ENCODE results near the gene AGAP2.
"Not testable (repeated sequence)": the region's sequence is repeated elsewhere in the genome, so short reads cannot be mapped to it uniquely, and the experiment has no call there.

AGAP2 gene

GRCh38 chr12:57738661-57739237 is at the start of gene AGAP2:
Gene AGAP2 (minus strand): TSS chr12:57738742. CDS start chr12:57738246, 496 bp downstream.
- no peak for DNase-seq

DNA sequence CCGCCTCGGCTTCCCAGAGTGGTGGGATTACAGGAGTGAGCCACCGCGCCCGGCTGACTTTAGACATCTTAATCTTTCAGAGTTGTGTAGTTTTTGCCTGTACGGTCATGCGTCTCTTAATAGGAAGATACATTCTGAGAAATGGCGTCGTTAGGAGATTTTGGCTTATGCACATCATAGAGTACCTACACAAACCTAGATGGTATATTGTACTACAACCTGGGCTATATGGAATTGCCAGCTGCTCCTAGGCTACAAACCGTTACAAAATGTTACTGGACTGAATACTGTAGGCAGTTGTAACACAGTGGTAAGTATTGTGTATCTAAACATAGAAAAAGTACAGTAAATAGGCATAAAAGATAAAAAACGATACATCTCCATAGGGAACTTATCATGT is 45.3 kb upstream of the AGAP2 start:
- no peak for DNase-seq

- DNase-seq: no peak
Measured at GRCh38 chr12:57783466-57783801, 44.9 kb upstream of the AGAP2 start.

DNA sequence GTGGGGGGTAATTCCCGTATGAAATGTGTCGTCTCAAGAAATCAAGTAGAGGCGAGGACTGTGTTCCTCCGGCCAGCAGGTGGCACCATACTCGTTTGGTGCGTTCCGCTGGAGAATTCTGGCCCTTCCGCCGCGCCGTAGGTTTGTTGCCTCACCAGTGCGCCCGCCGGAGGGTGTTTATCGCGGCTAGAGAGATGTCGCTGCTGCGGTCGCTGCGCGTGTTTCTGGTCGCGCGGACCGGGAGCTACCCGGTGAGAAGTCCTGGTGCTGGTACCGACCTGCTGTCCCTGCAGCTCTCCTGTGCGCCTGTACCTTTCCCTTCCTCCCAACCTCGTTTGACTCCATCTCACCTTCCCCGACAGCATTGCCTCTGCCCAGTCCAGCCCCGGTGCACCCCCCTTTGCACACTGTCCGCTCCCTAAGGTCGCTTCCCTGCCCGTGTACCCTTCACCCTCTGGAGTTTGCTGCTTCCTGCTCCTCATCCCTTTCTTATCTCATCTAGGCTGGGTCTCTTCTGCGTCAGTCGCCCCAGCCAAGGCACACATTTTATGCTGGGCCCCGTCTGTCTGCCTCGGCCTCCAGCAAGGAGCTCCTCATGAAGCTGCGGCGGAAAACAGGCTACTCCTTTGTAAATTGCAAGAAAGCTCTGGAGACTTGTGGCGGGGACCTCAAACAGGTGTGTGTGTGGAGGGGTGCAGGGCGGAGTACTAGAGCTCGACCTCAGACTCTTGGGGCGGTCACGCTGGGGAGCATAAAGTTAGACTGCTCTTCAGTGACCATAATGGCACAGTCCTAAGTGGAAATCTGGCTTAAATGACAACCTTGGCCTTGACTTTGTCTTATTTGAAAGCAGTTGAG is 44.3 kb upstream of the AGAP2 start, which contains the start of gene TSFM:
Gene TSFM (plus strand): TSS at position 180 of the 858 bp plus-strand sequence. CDS start 15 bp downstream, at position 195.
- DNase-seq: peak; percentile 80

- DNase-seq: no peak
Measured at GRCh38 chr12:57782243-57782607, 43.7 kb upstream of the AGAP2 start.

DNA sequence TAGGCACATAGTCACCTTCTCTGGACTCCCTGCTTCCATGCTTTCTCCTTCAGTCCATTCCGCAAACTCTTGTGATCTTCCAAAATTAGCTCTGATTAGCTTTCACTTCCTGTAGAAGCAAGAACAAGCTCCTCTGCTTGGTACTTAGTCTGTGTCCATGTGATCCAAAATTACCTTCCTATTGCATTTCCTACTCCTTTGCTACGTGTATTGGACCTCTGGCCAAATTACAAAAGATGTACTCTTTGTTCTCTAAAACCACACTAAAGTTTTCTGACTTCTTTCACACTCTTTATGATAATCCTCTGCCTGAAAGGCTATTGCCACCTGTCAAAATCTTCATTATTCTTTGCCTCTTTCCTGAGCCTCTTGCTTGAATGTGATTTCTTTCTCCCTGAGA is 43.3 kb upstream of the AGAP2 start:
- no peak for DNase-seq

GRCh38 chr12:57781244-57781643 is 42.7 kb upstream of the AGAP2 start:
- no peak for DNase-seq

DNA sequence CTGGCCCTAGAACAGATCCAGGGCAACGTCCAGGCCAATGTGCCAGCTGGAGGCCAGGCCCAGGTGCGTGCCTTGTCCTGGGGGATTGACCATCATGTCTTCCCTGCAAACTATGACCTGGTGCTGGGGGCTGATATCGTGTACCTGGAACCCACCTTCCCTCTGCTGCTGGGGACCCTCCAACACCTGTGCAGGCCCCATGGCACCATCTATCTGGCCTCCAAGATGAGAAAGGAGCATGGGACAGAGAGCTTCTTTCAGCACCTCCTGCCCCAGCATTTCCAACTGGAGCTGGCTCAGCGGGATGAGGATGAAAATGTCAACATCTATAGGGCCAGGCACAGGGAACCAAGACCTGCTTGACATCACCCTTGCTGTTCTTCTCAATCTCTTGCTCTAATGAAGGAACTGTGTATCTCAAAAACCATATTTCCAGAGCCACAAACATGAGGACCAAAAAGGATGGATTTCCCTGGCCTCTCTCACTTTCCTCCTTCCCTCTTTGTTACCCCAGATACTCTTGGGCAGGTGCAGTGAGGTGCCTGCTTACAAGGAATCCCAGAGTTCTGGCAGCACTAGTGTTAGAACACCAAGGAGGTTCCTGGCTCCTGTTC is 41.8 kb upstream of the AGAP2 start:
- no peak for DNase-seq

DNA sequence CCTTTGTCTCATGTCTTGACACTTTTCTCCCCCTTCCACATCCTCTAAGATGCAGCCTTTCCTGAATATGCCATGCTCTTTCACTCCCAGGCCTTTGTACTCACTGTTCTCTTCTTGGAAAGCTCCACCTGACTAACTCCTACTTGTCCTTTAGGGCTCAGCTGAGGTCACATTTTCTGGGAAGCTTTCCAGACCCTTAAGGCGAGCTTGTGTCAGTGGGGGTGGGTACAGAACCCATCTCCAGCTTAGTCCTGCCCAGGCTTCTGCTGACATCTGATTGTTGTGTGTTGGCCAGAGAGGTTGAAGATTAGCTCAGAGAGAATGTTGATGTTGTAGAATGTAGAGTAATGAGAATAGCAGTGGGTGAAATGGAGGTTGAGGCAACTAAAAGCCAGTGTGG is 41.2 kb upstream of the AGAP2 start:
- no peak for DNase-seq

GRCh38 chr12:57777911-57778310 is 39.4 kb upstream of the AGAP2 start:
- no peak for DNase-seq

DNA sequence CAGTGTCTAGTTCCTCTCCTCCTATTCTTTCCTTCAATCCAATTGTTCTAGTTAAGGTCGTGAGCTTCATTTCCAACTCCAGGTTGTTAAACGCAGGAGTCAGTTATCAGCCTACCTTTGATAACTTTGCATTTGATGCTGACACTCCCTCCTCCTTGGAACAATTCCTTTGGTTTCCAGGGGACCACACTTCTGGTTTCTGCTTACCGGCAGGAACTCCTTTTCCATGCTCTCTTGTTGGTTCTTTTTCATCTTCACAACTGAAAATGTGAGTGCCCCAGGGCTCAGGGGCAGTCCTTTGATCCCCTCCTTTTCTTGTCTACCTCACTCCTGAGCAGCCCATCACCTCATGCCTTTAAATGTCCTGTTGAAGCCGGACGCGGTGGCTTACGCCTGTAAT is 38.8 kb upstream of the AGAP2 start:
- no peak for DNase-seq

- DNase-seq: no peak
Measured at GRCh38 chr12:57776247-57776587, 37.7 kb upstream of the AGAP2 start.

DNA sequence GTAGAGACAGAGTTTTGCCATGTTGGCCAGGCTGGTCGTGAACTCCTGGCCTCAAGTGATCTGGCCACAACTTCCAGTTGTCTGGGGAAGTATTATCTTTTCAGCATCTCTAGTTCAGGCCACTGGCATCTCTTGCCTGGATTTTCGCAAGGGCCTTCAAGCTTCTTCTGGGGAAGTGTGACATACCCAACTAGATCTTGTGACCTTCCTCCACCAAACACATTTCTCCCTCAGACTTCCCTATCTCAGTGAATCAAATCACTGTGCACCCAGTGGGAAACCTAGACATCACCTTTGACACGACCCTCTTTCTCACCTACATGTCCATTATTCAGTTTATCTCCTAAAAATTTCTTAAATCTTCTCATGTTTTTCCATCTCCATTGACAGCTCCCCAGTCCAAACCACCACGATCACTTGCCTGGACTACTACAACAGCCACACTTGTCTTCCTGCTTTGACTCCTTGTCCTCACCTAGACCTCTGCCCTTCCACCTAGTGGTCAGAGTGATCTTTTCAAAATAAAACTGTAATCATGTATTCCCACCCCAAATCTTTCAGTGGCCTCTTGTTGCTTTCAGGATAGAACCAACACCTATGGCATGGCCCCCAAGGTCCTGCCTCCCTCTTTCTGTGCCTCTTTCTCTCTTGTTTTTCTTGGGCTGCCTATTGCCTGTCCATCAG is 37.2 kb upstream of the AGAP2 start:
- DNase-seq: no peak

DNA sequence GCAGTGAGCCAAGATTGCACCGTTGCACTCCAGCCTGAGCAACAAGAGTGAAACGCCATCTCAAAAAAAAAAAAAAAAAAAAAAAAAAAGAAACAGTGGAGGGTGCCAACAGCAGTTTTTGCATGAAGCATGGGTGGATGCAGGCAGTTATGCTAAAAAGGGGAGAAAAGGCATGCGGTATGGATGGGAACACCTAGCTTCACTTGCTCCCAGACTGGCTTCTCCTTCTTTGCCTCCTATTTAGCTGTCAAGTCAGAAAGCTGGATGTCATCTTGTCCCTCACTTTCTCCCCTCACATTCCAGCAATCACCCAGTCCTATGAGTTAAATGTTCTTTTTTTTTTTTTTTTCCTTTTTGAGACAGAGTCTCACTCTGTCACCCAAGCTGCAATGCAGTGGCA is 36.5 kb upstream of the AGAP2 start:
- no peak for DNase-seq

- DNase-seq: not testable (repeated sequence)
Measured at GRCh38 chr12:57774634-57775033, 36.1 kb upstream of the AGAP2 start.

GRCh38 chr12:57772429-57773322 is 34.1 kb upstream of the AGAP2 start, which contains the start of gene EEF1AKMT3:
Gene EEF1AKMT3 (plus strand): TSS chr12:57772614. CDS start chr12:57772725, 111 bp downstream.
- DNase-seq: peak; percentile 37

DNA sequence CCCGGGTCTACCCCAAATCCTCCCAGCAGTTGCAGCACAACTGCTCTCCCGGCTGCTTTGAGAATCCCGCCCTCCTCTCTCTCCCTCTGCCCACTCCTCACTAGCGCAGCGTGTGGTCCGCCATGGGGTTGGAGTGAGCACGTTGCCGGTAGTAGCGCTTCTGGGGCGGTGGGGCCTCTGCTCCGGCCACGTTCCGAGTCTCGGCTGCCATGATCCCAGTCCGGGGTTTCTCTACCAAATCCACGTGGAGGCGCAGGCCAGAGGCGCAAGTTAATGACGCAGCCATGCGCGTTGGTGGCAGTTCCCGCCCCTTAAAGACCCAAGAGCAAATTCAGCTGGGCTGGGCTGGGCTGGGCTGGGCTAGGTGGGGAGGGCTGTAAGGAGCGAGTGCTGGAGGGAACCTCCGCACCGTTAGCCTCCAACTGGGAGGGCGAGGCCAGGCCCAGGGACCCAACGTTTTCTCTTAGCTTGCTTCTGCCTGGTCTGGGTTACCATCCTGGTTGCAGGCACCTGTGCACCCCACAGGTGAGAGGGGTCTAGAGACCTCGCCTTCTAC is 33.4 kb upstream of the AGAP2 start, which contains the start of gene METTL1:
Gene METTL1 (minus strand): TSS at position 233 of the 556 bp plus-strand sequence. CDS start 22 bp downstream, at position 211.
- peak; percentile 88 for DNase-seq

DNA sequence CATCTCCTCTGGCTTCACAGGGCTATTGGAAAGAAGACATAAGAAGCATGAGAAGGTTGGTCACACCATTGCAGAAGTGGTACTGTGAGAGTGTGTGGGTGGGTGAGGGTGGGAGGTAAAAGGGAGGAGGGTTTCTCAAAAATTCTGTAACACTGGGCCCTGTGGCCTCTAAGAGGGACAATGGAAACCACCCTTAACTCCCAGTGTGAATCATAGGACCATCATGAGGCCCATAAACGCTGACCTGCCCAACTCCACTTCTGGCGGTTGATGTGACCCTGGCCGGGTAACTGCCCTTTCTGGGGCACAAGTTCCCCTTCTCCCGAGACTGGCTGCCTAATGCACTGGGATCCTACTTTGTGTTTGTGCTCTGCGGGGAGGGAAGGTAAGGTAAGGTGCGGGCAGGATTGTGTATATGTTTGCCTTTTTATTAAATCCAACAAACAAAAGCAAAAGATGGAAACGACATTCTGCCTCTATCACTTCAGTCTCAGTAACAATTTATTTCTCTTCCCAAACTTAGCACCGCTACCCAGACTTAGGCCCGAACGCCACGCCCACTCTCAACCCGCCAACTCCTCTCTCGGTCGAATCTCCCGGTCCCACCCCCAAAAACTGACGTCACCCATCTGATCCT is 32.8 kb upstream of the AGAP2 start:
- peak; percentile 80 for DNase-seq

DNA sequence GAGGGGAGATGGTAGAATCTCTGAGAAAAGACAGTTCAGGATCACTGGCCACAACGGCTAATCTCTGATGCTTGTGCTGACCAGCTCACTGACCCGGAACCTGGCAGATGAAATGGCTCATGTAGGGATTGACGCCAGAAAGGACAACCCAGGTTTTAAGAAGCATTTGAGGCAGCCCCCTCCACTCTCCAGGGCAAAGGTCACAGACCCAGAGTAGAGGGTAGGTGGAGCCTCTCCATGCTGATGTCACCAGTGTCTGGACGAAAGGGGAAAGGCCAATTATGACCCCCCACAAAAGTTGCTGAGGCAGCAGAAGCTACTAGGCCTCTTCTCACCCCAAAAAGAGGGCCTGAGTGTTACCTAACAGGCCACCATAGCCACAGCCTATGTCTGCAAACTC is 32.2 kb upstream of the AGAP2 start:
- no peak for DNase-seq

GRCh38 chr12:57769594-57769993 is 31.1 kb upstream of the AGAP2 start:
- DNase-seq: no peak

DNA sequence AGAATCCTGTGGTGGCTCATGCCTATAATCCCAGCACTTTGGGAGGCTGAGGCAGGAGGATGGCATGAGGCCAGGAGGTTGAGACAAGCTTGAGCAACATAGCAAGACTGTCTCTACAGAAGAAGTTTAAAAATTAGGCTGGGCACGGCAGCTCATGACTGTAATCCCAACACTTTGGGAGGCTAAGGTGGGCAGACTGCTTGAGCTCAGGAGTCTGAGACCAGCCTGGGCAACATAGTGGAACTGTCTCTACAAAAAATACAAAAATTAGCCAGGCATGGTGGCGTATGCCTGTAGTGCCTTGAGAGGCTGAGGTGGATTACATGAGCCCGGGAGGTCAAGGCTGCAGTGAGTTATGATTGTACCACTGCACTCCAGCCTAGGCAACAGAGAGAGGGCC is 29.3 kb upstream of the AGAP2 start:
- DNase-seq: no peak

GRCh38 chr12:57767305-57767698 is 28.8 kb upstream of the AGAP2 start:
- no peak for DNase-seq
